ENCODE measurements around the gene ZFHX2.
"Not testable (repeated sequence)": the region's sequence is repeated elsewhere in the genome, so short reads cannot be mapped to it uniquely, and the experiment has no call there.

The ZFHX2 gene

GRCh38 chr14:23551266-23552028 is at the start of gene ZFHX2:
Gene ZFHX2, minus strand, starts transcription at chr14:23551765. Its CDS starts 16,440 bp downstream, at chr14:23535325.
- peak within 1 kb of the TSS; percentile 54 for H3K4me3 ChIP-seq (ENCODE audit: low read depth, low read length)
- no peak for TF ChIP-seq CTCF (IDR thresholded peaks at IDR 0.05; ENCODE audit: low read depth, low read length)

- TF ChIP-seq CTCF (IDR thresholded peaks at IDR 0.05; ENCODE audit: low read depth, low read length), result no peak
Measured at GRCh38 chr14:23600806-23601205, 49.2 kb upstream of the ZFHX2 start.

GRCh38 chr14:23600322-23600707 is 48.8 kb upstream of the ZFHX2 start:
- TF ChIP-seq CTCF (IDR thresholded peaks at IDR 0.05; ENCODE audit: low read depth, low read length), result no peak
- H3K4me3 ChIP-seq (ENCODE audit: low read depth, low read length), result no peak overlapping the region

More at GRCh38 chr14:23600806-23601205, 49.2 kb upstream of the ZFHX2 start:
- no peak overlapping the region for H3K4me3 ChIP-seq (ENCODE audit: low read depth, low read length)

GRCh38 chr14:23594191-23594590 is 42.6 kb upstream of the ZFHX2 start:
- not testable (repeated sequence) for H3K4me3 ChIP-seq (ENCODE audit: low read depth, low read length)

- H3K4me3 ChIP-seq (ENCODE audit: low read depth, low read length), result no peak overlapping the region
- no peak for TF ChIP-seq CTCF (IDR thresholded peaks at IDR 0.05; ENCODE audit: low read depth, low read length)
Measured at GRCh38 chr14:23590198-23590597, 38.6 kb upstream of the ZFHX2 start.

GRCh38 chr14:23589606-23590005 is 38.0 kb upstream of the ZFHX2 start:
- no peak for TF ChIP-seq CTCF (IDR thresholded peaks at IDR 0.05; ENCODE audit: low read depth, low read length)
- no peak overlapping the region for H3K4me3 ChIP-seq (ENCODE audit: low read depth, low read length)

- TF ChIP-seq CTCF (IDR thresholded peaks at IDR 0.05; ENCODE audit: low read depth, low read length), result peak; percentile 73
- no peak overlapping the region for H3K4me3 ChIP-seq (ENCODE audit: low read depth, low read length)
Measured at GRCh38 chr14:23588884-23589598, 37.5 kb upstream of the ZFHX2 start.

- not testable (repeated sequence) for H3K4me3 ChIP-seq (ENCODE audit: low read depth, low read length)
Measured at GRCh38 chr14:23584527-23585203, 33.1 kb upstream of the ZFHX2 start.

- not testable (repeated sequence) for H3K4me3 ChIP-seq (ENCODE audit: low read depth, low read length)
Measured at GRCh38 chr14:23583761-23584526, 32.4 kb upstream of the ZFHX2 start.

Data from WI38 (cell line).